ENCODE measurements around the gene NOL4L. TPM values are rescaled to one million over a fixed set of nuclear protein-coding genes. Genes with fewer than 3 reads are reported as not detected.

Gene NOL4L
- total RNA-seq, 1 experiment from 2014 or later: 31.7 TPM

DNA sequence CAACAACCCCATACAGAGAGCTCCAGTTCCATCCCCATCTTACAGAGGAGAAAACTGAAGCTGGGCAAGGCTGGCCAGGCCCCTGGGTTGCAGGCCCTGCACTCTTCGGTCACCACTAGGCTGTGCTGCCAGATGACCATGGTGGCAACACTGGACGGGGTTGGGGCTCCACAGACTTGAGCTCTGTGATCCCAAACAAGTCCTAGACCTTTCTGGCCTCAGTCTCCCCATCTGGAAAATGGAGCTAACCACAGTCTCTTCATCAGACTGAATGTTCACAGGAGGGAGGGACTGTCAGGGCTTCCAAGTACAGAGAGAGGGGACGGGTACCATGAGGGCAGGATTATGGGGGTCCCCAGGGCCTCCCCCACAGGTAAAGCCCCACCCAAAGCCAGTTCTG is 41.3 kb upstream of the NOL4L start:
- Histone ChIP-seq H3K27ac (ENCODE audit: insufficient read length, low read depth, low read length) (no peak overlapping the region), H3K4ac (ENCODE audit: low read depth, low read length) (no peak overlapping the region), H3K79me1 (ENCODE audit: insufficient read depth, low read depth, low read length, poor library complexity, severe bottlenecking) (no peaks in the 10 kb centered on the region), H3K23ac (ENCODE audit: insufficient read length, low read depth, low read length) (no peak overlapping the region), H4K91ac (ENCODE audit: insufficient read length, low read depth, low read length) (no peak overlapping the region), H3K56ac (ENCODE audit: insufficient read length, low read depth, low read length) (no peak overlapping the region), H4K5ac (ENCODE audit: insufficient read length, low read depth, low read length) (no peak overlapping the region), H2BK5ac (ENCODE audit: insufficient read length, low read length) (no peak overlapping the region), H3K9ac (ENCODE audit: extremely low read depth, insufficient read length, low read length) (no peak overlapping the region), H3K9me3 (ENCODE audit: control insufficient read depth, low read depth, low read length) (no peaks in the 10 kb centered on the region), H3K14ac (ENCODE audit: insufficient read depth, low read length) (no peak overlapping the region), H3T11ph (ENCODE audit: low read length) (no peak overlapping the region), H2BK20ac (ENCODE audit: low read depth, low read length, poor library complexity, severe bottlenecking) (no peak overlapping the region), H2BK15ac (ENCODE audit: low read depth, low read length) (no peak overlapping the region), H3K4me1 (ENCODE audit: insufficient read depth, low read length) (no peaks in the 10 kb centered on the region), H2BK12ac (ENCODE audit: insufficient read length, low read depth, low read length) (no peak overlapping the region), H3K18ac (ENCODE audit: insufficient read length, low read depth, low read length) (no peak overlapping the region), H2BK120ac (ENCODE audit: low read depth, low read length, poor library complexity, severe bottlenecking) (no peak overlapping the region), H4K20me1 (ENCODE audit: control insufficient read depth, insufficient read depth, insufficient read length) (no peaks in the 10 kb centered on the region), H2AK5ac (ENCODE audit: insufficient read length, low read length) (no peak overlapping the region), H4K8ac (replicated peaks; ENCODE audit: insufficient read length, low read depth, low read length) (no peak overlapping the region), H3K23me2 (ENCODE audit: insufficient read length, low read depth, low read length, poor library complexity, severe bottlenecking) (no peaks in the 10 kb centered on the region), H2AFZ (ENCODE audit: low read length) (no peak overlapping the region), H3K4me2 (ENCODE audit: insufficient read depth, insufficient read length, low read length) (no peak overlapping the region), H3K79me2 (ENCODE audit: insufficient read depth, low read length) (no peaks in the 10 kb centered on the region), H3K27me3 (ENCODE audit: insufficient read depth, low read length) (no peaks in the 10 kb centered on the region)
- DNase-seq: no peak
- H3K4me3 Mint-ChIP-seq: no peak overlapping the region
- no peak for TF ChIP-seq CTCF (conservative IDR thresholded peaks at IDR 0.05)
- no CpG with 5 or more reads among the region's 3 CpGs for WGBS (ENCODE audit: extremely low coverage, insufficient read length, low lambda C conversion rate)
- H3K36me3 Mint-ChIP-seq (ENCODE audit: insufficient read depth in 1 of 3, low read depth in 3 of 3): no peaks in the 10 kb centered on the region; a peak in 1 of 7 replicates
- no peak overlapping the region for H3K27ac Mint-ChIP-seq
- H3K4me1 Mint-ChIP-seq: peaks cover 21 to 42% of the 10 kb centered on the region in 2 experiments
- H3K27me3 Mint-ChIP-seq (ENCODE audit: low read depth): peaks cover 14% of the 10 kb centered on the region
- H3K9me3 Mint-ChIP-seq: no peaks in the 10 kb centered on the region; a peak in 1 of 5 replicates
